Measurements from ENCODE around the gene CLSTN2.

The CLSTN2 gene

DNA sequence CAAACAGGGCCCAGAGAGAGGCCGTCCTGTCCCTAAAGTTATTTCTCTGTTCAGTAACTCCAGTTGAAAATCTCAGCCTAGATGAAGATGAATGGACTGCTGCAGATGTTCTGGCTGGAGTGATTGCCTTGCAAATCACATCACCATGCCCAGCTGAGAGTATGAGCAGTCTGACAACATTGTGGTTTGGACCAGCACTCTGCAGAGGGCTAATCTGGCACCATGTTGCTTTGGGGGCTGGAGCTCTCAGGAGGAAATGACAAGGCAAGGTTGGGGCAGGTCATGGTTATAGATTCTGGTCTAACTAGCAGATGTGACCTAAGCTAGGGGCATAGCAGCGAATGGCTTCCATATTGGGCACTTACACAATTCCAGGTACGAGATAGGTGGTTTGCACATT, 314.2 kb downstream of the CLSTN2 start:
- no peak for DNase-seq

DNA sequence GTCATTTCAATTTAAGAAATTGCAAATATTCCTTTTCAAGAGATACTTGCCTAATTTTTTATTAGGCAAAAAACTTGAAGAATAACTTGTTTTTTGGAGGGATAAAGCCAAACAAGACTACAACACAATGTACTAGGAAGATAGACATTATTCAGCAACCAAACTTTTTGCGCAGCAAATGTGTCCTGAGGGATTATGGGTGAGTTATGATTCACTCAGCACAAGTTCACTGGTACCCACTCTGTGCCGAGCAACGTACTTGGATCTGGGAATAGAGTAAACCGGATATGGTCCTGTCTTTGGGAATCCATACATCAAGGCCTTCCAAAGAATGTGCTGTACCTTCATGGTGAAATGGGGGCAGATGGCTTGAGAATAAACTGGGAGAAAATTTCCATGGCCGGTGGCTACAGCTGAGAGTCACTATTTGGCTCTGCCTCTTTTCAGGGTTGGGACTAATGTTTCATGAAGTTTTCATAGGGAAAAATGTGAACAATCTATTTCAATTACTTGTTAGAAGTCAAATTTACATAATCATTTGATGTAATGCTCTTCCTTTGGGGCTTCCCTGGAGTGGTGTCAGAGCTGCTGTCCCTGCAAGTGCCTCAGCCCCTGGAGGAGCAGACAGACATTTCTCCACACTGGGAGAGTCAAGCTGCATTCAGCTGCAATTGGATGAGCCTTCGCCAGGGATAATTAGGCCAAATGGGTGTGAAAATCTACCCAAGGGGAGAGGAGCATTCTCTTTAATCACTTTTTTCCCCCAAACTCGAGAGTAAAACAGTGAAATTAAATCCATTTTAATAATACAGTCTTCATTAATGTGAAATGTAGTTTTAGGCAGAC, 315.2 kb downstream of the CLSTN2 start:
- DNase-seq, result no peak

GRCh38 chr3:140250945-140251344, 316.0 kb downstream of the CLSTN2 start:
- DNase-seq, result no peak

DNA sequence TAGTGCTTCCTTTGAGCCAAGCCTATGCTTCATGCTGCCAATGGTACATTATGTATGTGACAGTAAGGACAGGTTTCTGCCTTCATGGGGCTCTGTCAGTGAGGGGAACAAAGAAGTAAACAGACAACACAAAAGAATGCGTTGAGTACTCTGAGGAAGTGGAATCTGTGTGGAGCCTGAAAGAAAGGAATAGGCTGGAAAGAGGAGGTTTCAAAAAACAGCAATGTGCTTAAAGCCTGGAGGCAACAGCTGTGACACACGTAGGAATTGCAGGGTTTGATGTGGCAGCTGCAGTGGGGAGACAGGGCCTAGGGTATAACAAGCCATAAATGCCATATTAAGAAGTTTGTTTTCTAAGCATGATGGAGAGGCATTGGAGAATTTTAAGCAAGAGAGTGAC, 316.7 kb downstream of the CLSTN2 start:
- no peak for DNase-seq

DNA sequence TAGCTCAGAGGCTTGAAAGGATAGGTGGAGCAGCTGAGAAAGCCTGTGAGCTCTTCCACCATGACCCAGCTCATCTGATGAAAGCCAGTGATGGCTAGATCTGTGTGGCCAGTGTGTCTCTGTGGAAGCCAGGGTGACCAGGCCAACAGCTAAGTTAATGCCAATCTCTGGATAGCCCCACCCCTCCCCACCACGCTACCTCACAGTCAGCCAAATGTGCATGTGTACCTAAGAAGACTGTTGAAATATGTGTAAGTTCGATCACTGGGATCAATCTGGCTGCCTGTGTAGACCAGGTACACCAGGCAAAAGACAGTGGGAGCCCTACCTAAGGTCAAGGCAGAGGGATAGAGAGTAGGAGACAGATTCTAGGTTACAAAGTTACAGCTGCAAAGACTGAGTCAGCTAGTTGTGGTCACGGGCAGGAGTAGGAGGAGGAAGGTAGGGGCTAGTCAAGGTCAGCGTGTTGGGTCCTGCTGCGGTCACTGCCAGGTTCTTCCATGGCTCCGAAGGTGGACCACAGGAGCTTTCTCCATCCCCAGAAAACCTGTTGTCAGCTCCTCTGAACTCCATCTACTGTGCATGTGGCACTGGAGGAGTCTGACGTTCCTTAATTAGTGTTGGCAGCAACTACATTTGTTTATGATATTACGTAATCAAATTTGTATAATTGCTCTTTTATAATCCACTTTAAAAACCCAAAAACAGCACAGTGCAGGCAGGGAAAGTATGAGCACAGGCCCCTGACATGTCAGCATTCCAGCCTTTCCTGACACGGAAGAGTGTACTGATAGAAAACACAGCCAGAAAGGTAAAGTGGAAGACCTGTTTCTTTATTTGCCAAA, 318.0 kb downstream of the CLSTN2 start:
- DNase-seq, result no peak

DNA sequence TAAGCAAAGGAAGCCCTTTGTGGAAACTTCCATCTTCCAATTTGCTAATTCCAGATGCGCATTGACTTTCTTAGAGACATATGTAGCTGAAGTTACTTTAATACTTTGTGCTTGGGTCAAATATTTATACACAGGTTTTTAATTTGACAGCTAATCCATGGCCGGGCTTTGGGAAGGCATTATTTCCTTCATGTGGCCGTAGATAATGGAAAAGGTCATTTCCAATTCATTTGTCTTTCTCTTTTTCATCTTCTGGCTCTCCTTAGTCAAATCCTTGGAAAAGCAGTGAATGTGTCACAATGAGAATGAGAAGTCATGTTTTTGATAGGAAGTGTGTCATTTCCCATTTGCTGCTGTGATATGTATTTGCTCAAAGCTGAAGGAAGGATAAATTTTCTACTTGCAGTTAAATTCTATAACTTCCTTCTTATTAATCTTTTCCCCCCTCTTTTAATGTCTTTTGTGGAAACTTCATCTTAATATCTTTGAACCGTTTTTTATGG, 323.3 kb downstream of the CLSTN2 start:
- no peak for DNase-seq

- DNase-seq, result no peak
Observed at GRCh38 chr3:140265302-140265701, 330.3 kb downstream of the CLSTN2 start.

DNA sequence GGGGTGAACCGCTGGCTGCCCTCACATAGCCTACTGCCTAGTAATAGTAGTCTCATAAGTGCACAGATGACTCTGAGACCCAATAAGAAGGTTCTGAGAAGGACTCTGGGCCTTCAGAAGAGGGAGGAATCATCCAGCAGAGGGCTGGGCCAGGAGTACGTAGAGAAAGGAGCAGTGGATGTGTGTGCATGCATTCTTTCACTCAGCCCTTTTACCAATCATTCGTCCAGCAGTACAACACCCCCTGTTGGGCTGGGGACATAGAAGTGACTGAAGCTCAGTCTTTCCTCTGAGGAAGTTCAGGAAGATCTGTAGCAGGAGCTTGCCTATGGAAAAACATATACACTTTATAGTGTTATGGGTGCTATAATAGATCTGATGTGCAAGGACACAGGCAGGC, 333.1 kb downstream of the CLSTN2 start:
- no peak for DNase-seq

DNA sequence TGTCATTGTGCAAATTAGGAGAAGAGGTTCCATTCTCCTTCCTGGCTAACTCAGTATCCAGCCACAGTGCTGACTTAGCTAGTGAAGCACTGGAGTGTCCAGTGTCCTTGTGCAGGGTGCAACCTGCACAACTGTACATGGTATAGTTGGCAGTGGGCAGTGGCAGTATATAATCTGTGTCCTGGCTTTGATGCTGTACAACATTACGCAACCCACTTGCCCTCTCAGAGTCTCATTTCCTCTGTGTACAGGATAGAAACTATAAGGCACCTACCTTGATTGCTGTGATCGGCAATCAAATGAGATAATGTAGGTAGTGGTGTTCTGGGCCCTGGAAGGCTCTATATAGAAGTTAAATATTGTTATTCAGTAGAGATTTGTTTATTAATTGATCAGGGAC, 333.6 kb downstream of the CLSTN2 start:
- no peak for DNase-seq

DNA sequence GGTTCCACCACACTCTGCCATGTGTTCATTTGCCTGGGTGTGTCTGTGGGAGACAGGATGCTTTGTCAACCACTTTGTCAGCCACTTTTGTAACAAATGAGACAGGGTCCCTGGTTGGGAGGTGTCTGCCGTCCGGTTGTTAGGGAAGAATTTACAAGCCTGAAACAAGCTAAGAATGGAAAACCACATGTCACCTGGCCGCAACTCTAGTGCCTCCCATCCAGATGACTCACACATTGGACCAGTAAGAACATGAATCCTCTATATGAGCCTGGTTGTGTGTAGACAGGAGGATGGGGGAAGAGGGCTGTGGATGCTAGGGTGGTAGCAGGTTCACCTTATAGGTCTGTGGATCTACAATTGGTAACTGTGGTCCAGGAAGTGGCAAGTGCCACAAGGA, 335.3 kb downstream of the CLSTN2 start:
- DNase-seq, result no peak

DNA sequence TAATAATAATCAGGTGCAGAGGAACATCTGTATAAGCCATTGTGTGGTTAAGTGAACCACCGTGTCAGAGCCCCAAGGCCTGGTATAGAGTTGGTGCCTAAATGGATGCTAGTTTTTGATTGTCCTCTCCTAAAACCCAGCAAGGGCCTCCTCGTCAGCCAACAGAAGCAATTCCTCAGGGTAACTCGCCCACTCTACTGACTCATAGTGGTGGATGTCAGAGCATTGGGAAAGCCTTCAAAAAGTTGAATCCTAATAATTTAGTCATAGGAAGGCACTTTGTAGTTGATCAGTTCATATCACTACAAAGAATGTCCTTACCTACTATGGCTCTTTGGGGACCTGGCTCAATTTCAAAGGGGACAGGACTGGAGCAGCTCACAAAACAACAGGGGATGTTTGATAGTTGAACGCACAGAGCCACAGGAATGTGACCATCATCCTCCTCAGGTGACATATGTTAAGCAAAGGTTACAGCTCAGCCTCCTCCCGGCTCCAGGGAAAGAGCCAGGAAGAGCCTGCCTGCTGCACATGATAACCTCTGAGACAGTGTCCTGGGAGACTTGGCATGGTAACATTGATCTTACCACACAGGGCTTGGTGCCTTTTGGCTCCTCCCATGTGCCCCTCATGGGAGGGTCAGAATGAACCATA, 338.7 kb downstream of the CLSTN2 start:
- no peak for DNase-seq

- DNase-seq, result no peak
Observed at GRCh38 chr3:140274429-140274828, 339.4 kb downstream of the CLSTN2 start.

- no peak for DNase-seq
Observed at GRCh38 chr3:140276703-140277102, 341.7 kb downstream of the CLSTN2 start.

DNA sequence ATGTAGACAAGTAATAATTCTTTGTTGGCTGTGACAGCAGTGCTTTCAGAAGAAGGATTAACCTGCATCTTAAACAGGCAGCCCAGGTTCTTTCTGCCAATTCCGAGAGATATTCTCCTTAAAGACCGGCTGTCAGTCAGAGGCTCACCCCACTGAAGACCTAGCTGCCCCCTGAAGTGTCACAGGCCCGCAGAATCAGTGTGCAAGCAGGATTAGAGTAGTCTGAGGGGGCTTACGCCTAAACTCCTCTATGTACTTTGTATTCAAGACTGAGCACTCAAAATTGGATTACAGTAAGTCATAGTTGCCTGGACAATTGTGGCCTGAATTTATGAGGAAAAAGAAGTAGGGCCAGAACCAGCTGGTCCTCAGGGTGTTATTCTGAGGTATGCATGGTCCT, 342.9 kb downstream of the CLSTN2 start:
- DNase-seq, result no peak

GRCh38 chr3:140284372-140284771, 349.4 kb downstream of the CLSTN2 start:
- DNase-seq, result no peak

DNA sequence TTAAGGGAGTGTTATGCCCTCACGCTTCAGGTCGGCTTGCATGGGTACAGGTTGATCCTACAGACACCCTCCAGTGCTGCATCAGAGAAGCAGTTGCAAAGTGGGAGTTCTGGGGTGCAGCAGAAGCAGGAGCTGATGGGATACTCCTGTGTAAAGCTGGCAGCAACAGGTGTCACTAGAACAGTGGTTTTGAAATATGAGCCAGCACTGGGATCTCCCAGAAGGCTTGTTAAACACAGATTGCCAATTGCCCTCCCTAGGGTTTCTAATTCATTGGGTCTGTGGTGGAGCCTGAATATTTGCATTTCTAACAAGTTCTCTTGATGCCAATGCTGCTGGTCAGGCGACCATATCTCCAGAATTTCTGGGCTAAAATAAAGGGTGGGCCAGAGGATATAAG, 350.4 kb downstream of the CLSTN2 start:
- DNase-seq, result no peak

DNA sequence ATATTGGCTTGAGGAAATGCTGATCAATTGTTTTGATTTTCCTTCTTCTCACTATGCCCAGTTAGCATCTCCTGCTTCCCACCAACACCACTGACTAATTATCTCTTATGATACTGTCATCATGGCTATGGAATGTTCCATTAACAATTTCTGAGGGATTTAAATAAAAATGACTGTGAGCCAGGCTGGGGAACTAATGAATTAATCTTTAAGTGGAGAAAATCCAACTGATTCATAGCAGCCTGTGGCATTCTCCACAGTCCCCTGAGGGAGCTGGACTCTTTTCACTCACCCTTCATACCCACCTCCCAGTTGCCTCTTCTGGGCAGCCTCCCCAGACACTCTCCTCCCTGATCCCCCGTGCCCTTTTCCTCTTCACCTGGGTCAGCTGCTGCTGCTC, 353.6 kb downstream of the CLSTN2 start:
- DNase-seq, result no peak

GRCh38 chr3:140290105-140290504, 355.1 kb downstream of the CLSTN2 start:
- no peak for DNase-seq

- no peak for DNase-seq
Observed at GRCh38 chr3:140292170-140292569, 357.2 kb downstream of the CLSTN2 start.

DNA sequence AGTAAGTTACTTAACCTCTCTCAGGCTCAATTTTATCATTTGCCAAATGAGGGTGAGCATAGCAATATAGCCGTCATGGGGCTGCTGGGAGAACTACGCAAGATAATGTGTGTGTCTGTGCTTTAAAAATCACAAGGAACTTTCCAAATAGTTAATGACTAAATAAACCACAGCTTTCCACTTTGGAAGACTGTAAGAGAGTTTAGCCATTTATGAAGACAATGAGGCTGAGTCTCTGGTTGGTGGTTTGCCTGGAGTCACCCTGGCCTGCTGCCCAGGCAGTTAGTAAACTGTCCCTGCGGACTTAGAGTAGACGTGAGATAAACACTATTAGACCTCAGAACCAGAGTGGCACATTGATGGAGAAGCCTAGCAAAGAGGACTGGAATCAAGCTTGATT, 357.7 kb downstream of the CLSTN2 start:
- DNase-seq, result peak; percentile 17

DNA sequence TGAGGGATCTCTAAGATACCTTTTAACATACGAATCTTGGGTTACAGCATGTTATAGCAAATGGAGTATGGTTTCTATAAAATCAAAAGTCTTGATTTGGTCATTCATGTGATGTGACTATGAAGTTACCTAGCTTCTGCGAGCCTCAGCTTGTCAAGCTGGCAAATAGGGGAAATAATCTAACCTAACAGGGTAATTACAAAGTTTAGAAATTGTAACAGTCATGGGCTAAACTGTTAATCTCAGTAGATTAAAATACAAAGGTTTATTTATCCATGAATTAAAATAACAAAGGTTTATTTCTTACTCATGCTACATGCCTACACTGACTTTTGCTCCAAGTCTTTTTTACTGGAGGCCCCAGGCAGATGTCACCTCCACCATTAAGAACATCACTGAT, 359.1 kb downstream of the CLSTN2 start:
- DNase-seq, result no peak

DNA sequence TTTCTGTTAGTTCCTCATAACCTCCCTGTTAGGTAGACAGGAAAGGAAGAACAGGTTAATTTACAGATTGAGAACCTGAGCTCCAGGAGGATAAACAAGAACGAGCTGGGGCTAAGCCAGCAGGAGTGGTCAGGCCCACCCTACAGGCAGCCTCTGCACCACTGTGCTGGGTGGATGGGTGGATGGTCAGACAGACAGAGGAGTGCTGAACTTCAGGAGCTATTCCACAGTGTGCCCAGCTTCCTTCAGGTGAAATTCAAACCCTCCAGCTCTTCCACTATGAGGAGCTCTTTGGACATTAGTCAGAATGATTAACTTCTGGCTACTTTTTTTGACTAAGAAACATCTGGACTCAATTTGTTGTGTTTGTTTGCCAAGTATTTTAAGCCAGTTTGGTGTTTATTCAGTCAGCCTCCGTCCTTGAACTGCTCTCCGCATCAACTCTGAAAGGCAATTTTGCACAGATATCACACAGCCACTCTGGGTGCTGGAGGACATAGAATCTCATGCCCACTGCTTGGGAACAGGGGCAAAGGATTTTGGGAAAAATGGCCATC, 361.9 kb downstream of the CLSTN2 start:
- no peak for DNase-seq

DNA sequence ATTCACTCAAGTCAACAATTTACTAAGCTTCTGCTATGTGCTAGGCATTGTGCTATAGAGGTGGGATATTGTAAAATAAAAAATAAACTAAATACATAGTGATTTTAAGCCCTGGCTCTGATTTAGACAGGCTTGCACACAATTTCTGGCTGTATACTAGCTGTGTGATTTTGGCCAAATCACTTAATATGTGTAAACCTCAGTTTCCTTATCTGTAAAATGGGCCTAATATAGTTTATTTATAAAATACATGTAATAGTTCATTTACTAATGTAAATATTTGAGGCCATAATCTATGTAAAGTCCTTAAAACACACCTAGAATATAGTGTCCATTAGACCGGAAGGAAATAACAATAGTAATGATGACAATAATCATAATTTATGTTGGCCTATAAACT, 363.1 kb downstream of the CLSTN2 start:
- no peak for DNase-seq
